MCF 10A (cell line): ENCODE measurements around the gene RDM1. TPM values are rescaled to one million over a fixed set of nuclear protein-coding genes. Genes with fewer than 3 reads are reported as not detected.

Experiments
- BruUV-seq: library from RNA; stranded (reverse); fragments of 400-500 nt; replicated peaks from 2 replicates; lab custom pipeline; 2021; lab: Mats Ljungman, UMichigan
- CTCF ChIA-PET: fragments of 300-600 bp; sonication (Branson Sonifier 250); formaldehyde crosslinking; extraction: SDS; loops from one replicate; lab custom pipeline; 2021; ENCODE audit warnings: antibody characterized with exemption, inconsistent platforms; lab: Yijun Ruan, JAX
- POLR2A ChIA-PET: fragments of 300-600, 350-650 bp; sonication (Branson Sonifier 250); formaldehyde crosslinking; extraction: SDS; loops from one replicate; lab custom pipeline; 2020; ENCODE audit warnings: antibody characterized with exemption, inconsistent platforms; lab: Yijun Ruan, JAX
- DNase-seq: peaks from one replicate; pipeline ENCODE4 v3.0.0-alpha.2; 2018; ENCODE audit not compliant: unreplicated experiment
- H3K27ac Mint-ChIP-seq: one replicate; pipeline ENCODE4 v1.8.0; 2022; ENCODE audit warnings: mild to moderate bottlenecking, low read depth, mixed read lengths; ENCODE audit not compliant: unreplicated experiment
- H3K27me3 Mint-ChIP-seq: one replicate; pipeline ENCODE4 v1.8.0; 2022; ENCODE audit warnings: mixed read lengths; ENCODE audit not compliant: insufficient read depth, unreplicated experiment
- H3K36me3 Mint-ChIP-seq: one replicate; pipeline ENCODE4 v1.8.0; 2022; ENCODE audit warnings: mild to moderate bottlenecking, moderate library complexity, mixed read lengths; ENCODE audit not compliant: insufficient read depth, unreplicated experiment
- H3K4me1 Mint-ChIP-seq: one replicate; pipeline ENCODE4 v1.8.0; 2022; ENCODE audit warnings: mixed read lengths; ENCODE audit not compliant: insufficient read depth, unreplicated experiment
- H3K4me3 Mint-ChIP-seq: one replicate; pipeline ENCODE4 v1.8.0; 2022; ENCODE audit warnings: mild to moderate bottlenecking, moderate library complexity, mixed read lengths; ENCODE audit not compliant: unreplicated experiment
- H3K9me3 Mint-ChIP-seq: one replicate; pipeline ENCODE4 v1.8.0; 2022; ENCODE audit warnings: mixed read lengths; ENCODE audit not compliant: unreplicated experiment
- intact Hi-C: fragments of 100-400 bp; cut with micrococcal nuclease; formaldehyde crosslinking; loops from 2 replicates; pipeline ENCODE4 v1.14.1; 2022
- total RNA-seq: library from RNA; stranded (reverse); gene quantifications from 2 replicates; pipeline ENCODE4 v1.2.3, GENCODE V29; 2022
- TF ChIP-seq, protein P1 (sequence below): fragments of 200-600 bp; IDR thresholded peaks from one replicate; pipeline ENCODE4 v1.8.0; 2022; ENCODE audit warnings: antibody characterized with exemption, mild to moderate bottlenecking; ENCODE audit not compliant: unreplicated experiment

RDM1 gene
- total RNA-seq, 1 experiment from 2014 or later, result 2.6 TPM

DNA sequence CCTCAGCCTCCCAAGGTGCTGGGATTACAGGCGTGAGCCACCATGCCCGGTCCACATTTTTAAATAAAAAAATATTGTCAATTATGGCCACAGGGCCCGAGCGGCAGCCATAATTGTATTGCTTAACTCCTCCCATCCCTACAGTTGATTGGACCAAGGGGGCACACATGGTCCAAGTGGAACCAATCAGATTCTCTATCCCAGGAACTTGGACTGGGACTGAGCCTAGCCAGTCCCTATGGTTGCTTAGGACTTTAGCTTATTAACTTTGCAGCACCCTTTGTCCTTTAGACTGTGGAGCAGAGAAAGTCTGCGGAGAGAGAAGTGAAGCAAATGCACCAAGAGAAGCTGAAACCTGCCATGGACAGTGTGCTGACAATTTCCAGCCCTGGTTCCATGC, 5.5 kb upstream of the RDM1 start:
- TF ChIP-seq, protein P1, sequence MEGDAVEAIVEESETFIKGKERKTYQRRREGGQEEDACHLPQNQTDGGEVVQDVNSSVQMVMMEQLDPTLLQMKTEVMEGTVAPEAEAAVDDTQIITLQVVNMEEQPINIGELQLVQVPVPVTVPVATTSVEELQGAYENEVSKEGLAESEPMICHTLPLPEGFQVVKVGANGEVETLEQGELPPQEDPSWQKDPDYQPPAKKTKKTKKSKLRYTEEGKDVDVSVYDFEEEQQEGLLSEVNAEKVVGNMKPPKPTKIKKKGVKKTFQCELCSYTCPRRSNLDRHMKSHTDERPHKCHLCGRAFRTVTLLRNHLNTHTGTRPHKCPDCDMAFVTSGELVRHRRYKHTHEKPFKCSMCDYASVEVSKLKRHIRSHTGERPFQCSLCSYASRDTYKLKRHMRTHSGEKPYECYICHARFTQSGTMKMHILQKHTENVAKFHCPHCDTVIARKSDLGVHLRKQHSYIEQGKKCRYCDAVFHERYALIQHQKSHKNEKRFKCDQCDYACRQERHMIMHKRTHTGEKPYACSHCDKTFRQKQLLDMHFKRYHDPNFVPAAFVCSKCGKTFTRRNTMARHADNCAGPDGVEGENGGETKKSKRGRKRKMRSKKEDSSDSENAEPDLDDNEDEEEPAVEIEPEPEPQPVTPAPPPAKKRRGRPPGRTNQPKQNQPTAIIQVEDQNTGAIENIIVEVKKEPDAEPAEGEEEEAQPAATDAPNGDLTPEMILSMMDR, result no peak
- CTCF ChIA-PET, result interaction anchor here (0.6 kb wide), 1 partner anchor 35 kb away, joined by 3 read pairs; no protein-coding TSS in a partner anchor
- Mint-ChIP-seq H3K9me3 (no peaks in the 10 kb centered on the region), H3K27ac (no peak overlapping the region), H3K27me3 (no peaks in the 10 kb centered on the region), H3K4me1 (no peaks in the 10 kb centered on the region), H3K4me3 (no peak overlapping the region), H3K36me3 (no peaks in the 10 kb centered on the region)
- POLR2A ChIA-PET, result no interaction called here
- intact Hi-C loops, result no loop called here
- BruUV-seq, result no TSS peak
- no peak for DNase-seq

DNA sequence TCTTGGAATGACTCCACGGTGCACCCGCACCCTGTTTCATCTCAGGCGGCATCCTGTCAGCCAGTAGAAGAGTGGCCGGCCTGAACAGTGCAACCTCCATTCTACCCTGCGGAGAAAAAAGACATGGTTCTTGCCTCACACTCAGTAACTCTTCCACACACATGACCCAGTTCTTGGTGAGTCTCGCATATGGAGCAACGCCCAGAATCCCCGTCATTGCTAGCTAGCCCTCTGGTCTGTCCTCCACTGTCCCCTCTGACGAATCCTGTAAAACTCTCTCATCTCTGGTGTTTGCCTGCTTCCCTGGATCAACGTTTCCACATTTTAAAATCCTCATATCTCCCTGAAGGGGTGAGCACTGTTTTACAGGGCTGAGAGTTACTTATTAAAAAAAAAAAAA, 4.2 kb upstream of the RDM1 start:
- BruUV-seq, result no TSS peak
- Mint-ChIP-seq H3K9me3 (no peaks in the 10 kb centered on the region), H3K27ac (no peak overlapping the region), H3K27me3 (no peaks in the 10 kb centered on the region), H3K4me3 (no peak overlapping the region), H3K36me3 (no peaks in the 10 kb centered on the region), H3K4me1 (no peaks in the 10 kb centered on the region)
- intact Hi-C loops, result no loop called here
- ChIA-PET CTCF (no interaction called here), POLR2A (no interaction called here)
- TF ChIP-seq, protein P1, result no peak
- no peak for DNase-seq

DNA sequence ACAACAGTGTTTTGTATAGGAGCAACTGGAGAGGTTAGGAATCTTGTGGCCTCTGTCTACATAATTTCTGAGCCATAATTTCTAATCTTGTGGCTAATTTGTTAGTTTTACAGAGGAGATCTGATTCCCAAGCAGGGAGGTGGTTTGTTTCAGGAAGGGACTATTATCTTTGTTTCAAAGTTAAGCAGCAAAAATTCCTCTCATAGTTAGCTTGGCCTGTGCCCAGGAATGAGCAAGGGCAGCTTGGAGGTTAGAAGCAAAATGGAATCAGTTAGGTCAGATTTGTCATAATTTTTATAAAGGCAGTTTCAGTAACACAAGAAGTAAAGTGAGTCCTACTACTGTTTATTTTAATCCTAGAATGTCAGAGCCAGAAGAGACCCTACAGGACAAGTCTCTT, 2.0 kb upstream of the RDM1 start:
- no peak for DNase-seq
- H3K27me3 Mint-ChIP-seq, result no peaks in the 10 kb centered on the region
- CTCF ChIA-PET, result interaction anchor here (1.1 kb wide), 1 partner anchor 37 kb away, joined by 4 read pairs; no protein-coding TSS in a partner anchor
- H3K27ac Mint-ChIP-seq, result no peak overlapping the region
- no peaks in the 10 kb centered on the region for H3K9me3 Mint-ChIP-seq
- no peaks in the 10 kb centered on the region for H3K36me3 Mint-ChIP-seq
- TF ChIP-seq, protein P1, result no peak
- POLR2A ChIA-PET, result interaction anchor here (0.6 to 1.3 kb wide), 2 partner anchors 11 to 12 kb away, joined by 3 to 4 read pairs; partner anchors contain the start of gene LYZL6
- H3K4me3 Mint-ChIP-seq, result no peak overlapping the region
- intact Hi-C loops, result no loop called here
- BruUV-seq, result no TSS peak
- no peaks in the 10 kb centered on the region for H3K4me1 Mint-ChIP-seq

DNA sequence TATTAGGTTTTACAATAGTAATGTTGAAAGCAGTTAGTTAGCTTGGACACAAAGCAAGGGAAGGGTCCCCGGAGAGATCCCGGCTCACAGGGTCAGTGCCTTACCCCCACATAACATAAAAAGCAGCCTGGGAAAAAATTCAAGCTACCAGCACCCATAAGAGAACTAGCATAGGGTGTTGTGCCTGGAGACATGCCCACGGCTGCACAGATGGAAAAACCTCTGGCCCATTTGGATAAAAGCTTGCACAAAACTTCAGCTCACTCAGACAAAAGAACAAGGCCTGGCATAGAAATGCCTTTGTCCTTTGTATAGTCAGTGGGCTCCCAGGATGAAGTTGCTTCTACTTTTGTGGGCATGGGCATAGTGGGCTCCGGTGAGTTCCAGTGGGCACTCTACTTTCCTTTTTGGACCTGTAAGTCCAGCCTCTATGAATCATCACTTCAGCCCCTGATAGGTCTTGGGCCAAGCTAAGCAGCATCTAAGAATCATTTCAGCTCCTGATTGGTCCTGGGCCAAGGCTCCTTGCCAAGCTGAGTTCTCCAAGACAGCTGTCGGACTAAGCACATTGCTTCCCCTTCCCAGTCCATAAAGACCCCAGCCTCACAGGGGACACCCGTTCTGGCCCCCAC, 1.3 kb upstream of the RDM1 start:
- CTCF ChIA-PET, result interaction anchor here (0.6 to 1.5 kb wide), 3 partner anchors 16 to 217 kb away, joined by 3 to 4 read pairs (median 3); no protein-coding TSS in a partner anchor
- intact Hi-C loops, result no loop called here
- POLR2A ChIA-PET, result interaction anchor here (0.6 to 1.1 kb wide), 2 partner anchors 11 to 13 kb away, joined by 3 to 4 read pairs; no protein-coding TSS in a partner anchor

More for the DNA sequence above, 1.3 kb upstream of the RDM1 start:
- no TSS peak for BruUV-seq
- peak; percentile 3 for DNase-seq
- Mint-ChIP-seq H3K4me1 (no peaks in the 10 kb centered on the region), H3K27ac (no peak overlapping the region), H3K36me3 (no peaks in the 10 kb centered on the region), H3K4me3 (no peak overlapping the region), H3K9me3 (no peaks in the 10 kb centered on the region), H3K27me3 (no peaks in the 10 kb centered on the region)
- TF ChIP-seq, protein P1, result no peak
